Measurements from ENCODE around the gene SMARCA4.
"Not testable (repeated sequence)": the region's sequence is repeated elsewhere in the genome, so short reads cannot be mapped to it uniquely, and the experiment has no call there.

Gene SMARCA4

DNA sequence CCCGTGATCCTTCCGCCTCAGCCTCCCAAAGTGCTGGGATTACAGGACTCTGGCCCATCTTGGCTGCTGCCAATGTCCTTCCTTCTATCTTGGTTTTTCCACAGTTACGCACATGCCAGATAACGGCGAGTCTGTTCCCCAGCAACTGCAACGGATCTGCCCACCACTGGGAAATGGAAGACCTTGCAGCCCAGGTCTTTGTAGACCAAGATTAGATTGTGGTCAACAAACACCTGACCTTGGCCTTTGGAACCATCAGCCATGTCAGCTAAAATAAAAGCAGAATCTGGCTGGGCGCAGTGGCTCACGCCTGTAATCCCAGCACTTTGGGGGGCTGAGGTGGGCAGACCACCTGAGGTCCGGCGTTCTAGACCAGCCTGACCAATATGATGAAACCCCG, 118.1 kb downstream of the SMARCA4 start:
- DNase-seq (ENCODE audit: low read depth in 2 of 2) = no peak
- H3K4me3 ChIP-seq (replicated peaks in 1 of 2; ENCODE audit: low read depth in 2 of 2, low read length in 2 of 2) = no peak overlapping the region
- TF ChIP-seq, protein P1, sequence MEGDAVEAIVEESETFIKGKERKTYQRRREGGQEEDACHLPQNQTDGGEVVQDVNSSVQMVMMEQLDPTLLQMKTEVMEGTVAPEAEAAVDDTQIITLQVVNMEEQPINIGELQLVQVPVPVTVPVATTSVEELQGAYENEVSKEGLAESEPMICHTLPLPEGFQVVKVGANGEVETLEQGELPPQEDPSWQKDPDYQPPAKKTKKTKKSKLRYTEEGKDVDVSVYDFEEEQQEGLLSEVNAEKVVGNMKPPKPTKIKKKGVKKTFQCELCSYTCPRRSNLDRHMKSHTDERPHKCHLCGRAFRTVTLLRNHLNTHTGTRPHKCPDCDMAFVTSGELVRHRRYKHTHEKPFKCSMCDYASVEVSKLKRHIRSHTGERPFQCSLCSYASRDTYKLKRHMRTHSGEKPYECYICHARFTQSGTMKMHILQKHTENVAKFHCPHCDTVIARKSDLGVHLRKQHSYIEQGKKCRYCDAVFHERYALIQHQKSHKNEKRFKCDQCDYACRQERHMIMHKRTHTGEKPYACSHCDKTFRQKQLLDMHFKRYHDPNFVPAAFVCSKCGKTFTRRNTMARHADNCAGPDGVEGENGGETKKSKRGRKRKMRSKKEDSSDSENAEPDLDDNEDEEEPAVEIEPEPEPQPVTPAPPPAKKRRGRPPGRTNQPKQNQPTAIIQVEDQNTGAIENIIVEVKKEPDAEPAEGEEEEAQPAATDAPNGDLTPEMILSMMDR (IDR thresholded peaks at IDR 0.05; ENCODE audit: low read depth, low read length) = no peak

- no peak overlapping the region for H3K4me3 ChIP-seq (replicated peaks in 1 of 2; ENCODE audit: low read depth in 2 of 2, low read length in 2 of 2)
- TF ChIP-seq, protein P1 (IDR thresholded peaks at IDR 0.05; ENCODE audit: low read depth, low read length) = no peak
- no peak for DNase-seq (ENCODE audit: low read depth in 2 of 2)
Observed at GRCh38 chr19:11079999-11080398, 119.2 kb downstream of the SMARCA4 start.

- TF ChIP-seq, protein P1 (IDR thresholded peaks at IDR 0.05; ENCODE audit: low read depth, low read length) = no peak
- no peak for DNase-seq (ENCODE audit: low read depth in 2 of 2)
- peak overlapping the region in 1 of 2 donors; percentile 96 for H3K4me3 ChIP-seq (replicated peaks in 1 of 2; ENCODE audit: low read depth in 2 of 2, low read length in 2 of 2)
Observed at GRCh38 chr19:11087870-11088505, 127.2 kb downstream of the SMARCA4 start.

DNA sequence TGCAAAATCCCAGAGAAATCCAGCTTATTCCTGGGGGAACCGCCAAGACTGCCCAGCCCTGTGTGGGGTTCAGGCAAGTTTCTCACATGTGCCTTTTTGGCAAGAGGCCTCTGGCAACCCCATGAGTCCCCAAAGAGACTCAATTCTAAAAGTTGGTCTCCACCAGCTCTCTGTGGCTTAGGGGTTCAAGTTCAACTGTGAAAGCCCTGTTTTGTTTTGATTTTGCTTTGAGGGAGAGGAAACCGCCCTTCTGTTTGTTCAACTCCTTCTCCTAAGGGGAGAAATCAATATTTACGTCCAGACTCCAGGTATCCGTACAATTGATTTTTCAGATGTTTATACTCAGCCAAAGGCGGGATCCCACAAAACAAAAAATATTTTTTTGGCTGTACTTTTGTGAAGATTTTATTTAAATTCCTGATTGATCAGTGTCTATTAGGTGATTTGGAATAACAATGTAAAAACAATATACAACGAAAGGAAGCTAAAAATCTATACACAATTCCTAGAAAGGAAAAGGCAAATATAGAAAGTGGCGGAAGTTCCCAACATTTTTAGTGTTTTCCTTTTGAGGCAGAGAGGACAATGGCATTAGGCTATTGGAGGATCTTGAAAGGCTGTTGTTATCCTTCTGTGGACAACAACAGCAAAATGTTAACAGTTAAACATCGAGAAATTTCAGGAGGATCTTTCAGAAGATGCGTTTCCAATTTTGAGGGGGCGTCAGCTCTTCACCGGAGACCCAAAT, 127.8 kb downstream of the SMARCA4 start:
- peak; percentile 45 to 84 for DNase-seq (ENCODE audit: low read depth in 2 of 2)
- TF ChIP-seq, protein P1 (IDR thresholded peaks at IDR 0.05; ENCODE audit: low read depth, low read length) = no peak
- peak overlapping the region; percentile 85 to 96 for H3K4me3 ChIP-seq (replicated peaks in 1 of 2; ENCODE audit: low read depth in 2 of 2, low read length in 2 of 2)

DNA sequence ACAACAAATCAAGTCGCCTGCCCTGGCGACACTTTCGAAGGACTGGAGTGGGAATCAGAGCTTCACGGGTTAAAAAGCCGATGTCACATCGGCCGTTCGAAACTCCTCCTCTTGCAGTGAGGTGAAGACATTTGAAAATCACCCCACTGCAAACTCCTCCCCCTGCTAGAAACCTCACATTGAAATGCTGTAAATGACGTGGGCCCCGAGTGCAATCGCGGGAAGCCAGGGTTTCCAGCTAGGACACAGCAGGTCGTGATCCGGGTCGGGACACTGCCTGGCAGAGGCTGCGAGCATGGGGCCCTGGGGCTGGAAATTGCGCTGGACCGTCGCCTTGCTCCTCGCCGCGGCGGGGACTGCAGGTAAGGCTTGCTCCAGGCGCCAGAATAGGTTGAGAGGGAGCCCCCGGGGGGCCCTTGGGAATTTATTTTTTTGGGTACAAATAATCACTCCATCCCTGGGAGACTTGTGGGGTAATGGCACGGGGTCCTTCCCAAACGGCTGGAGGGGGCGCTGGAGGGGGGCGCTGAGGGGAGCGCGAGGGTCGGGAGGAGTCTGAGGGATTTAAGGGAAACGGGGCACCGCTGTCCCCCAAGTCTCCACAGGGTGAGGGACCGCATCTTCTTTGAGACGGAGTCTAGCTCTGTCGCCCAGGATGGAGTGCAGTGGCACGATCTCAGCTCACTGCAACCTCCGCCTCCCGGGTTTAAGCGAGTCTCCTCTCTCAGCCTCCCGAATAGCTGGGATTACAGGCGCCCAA, 128.6 kb downstream of the SMARCA4 start, which contains the start of gene LDLR:
LDLR (plus strand) TSS at position 210 of the 760 bp plus-strand sequence; CDS start at position 296, 86 bp downstream.
- peak within 1 kb of the TSS; percentile 85 to 96 for H3K4me3 ChIP-seq (replicated peaks in 1 of 2; ENCODE audit: low read depth in 2 of 2, low read length in 2 of 2)
- DNase-seq (ENCODE audit: low read depth in 2 of 2) = peak; percentile 97 to 98
- TF ChIP-seq, protein P1 (IDR thresholded peaks at IDR 0.05; ENCODE audit: low read depth, low read length) = no peak

GRCh38 chr19:11090014-11090263, 129.1 kb downstream of the SMARCA4 start:
- H3K4me3 ChIP-seq (replicated peaks in 1 of 2; ENCODE audit: low read depth in 2 of 2, low read length in 2 of 2) = peak overlapping the region; percentile 85 to 96
- DNase-seq (ENCODE audit: low read depth in 2 of 2) = not testable (repeated sequence)

Measured in cardiac fibroblast (primary cell).